Liver (tissue), 9 donors: Measurements from ENCODE around the gene MYH14. TPM values are rescaled to one million over a fixed set of nuclear protein-coding genes. Genes with fewer than 3 reads are reported as not detected.

ENCODE experiments used
- DNase-seq: peaks from one replicate; pipeline ENCODE4 v3.0.0-alpha.2; 2017; ENCODE audit warnings: low spot score
- H3K27ac ChIP-seq, 2 donors: one replicate each; pipeline ENCODE4 v1.7.0; 2013; ENCODE audit warnings: inconsistent platforms in 2 of 2, low read length in 2 of 2, control low read depth in 1 of 2, low read depth in 1 of 2, mild to moderate bottlenecking in 1 of 2
- H3K27me3 ChIP-seq, 4 donors: one replicate each; pipeline versions ENCODE4 v1.6.1 to v1.7.0; 2013; ENCODE audit warnings: low read length in 3 of 4, inconsistent platforms in 1 of 4, mild to moderate bottlenecking in 1 of 4, moderate library complexity in 1 of 4; ENCODE audit not compliant: control insufficient read depth in 4 of 4, insufficient read depth in 4 of 4
- H3K36me3 ChIP-seq, 4 donors: one replicate each; pipeline versions ENCODE4 v1.6.1 to v1.7.0; 2013; ENCODE audit warnings: low read length in 3 of 4, mild to moderate bottlenecking in 3 of 4, low read depth in 1 of 4, moderate library complexity in 1 of 4; ENCODE audit not compliant: control insufficient read depth in 4 of 4, insufficient read depth in 3 of 4
- H3K4me1 ChIP-seq, 4 donors: one replicate each; pipeline versions ENCODE4 v1.6.1 to v1.7.0; 2013; ENCODE audit warnings: low read length in 3 of 4, mild to moderate bottlenecking in 3 of 4, moderate library complexity in 1 of 4; ENCODE audit not compliant: control insufficient read depth in 4 of 4, insufficient read depth in 4 of 4
- H3K4me3 ChIP-seq, 3 donors: one replicate each; pipeline versions ENCODE4 v1.6.1 to v1.7.0; 2013; ENCODE audit warnings: low read length in 3 of 3, control low read depth in 1 of 3, low read depth in 1 of 3, mild to moderate bottlenecking in 1 of 3
- H3K9ac ChIP-seq, 2 donors: one replicate each; pipeline ENCODE4 v1.7.0; 2013; ENCODE audit warnings: low read length in 2 of 2, mild to moderate bottlenecking in 2 of 2, moderate library complexity in 2 of 2, control low read depth in 1 of 2, low read depth in 1 of 2
- H3K9me3 ChIP-seq, 4 donors: one replicate each; pipeline versions ENCODE4 v1.6.1 to v1.7.0; 2013; ENCODE audit warnings: low read length in 3 of 4; ENCODE audit not compliant: control insufficient read depth in 4 of 4
- EGR1 ChIP-seq, 2 donors: IDR thresholded peaks; 2 replicates each; pipeline ENCODE4 v1.6.1; 2016 to 2018; ENCODE audit warnings: antibody characterized with exemption in 2 of 2, low read depth in 2 of 2
- FOXA2 ChIP-seq: IDR thresholded peaks from 2 replicates; pipeline ENCODE4 v1.6.1; 2016; ENCODE audit warnings: antibody characterized with exemption
- GABPA ChIP-seq, 2 donors: IDR thresholded peaks in 1 of 2; conservative IDR thresholded peaks in 1 of 2; 2 replicates each; pipeline ENCODE4 v1.6.1; 2016; ENCODE audit warnings: antibody characterized with exemption in 2 of 2, mild to moderate bottlenecking in 1 of 2, moderate library complexity in 1 of 2
- HNF4A ChIP-seq, 2 donors: conservative IDR thresholded peaks; 2 replicates each; pipeline ENCODE4 v1.6.1; 2016; ENCODE audit warnings: antibody characterized with exemption in 2 of 2, mild to moderate bottlenecking in 2 of 2
- JUND ChIP-seq, 2 donors: IDR thresholded peaks; 2 replicates each; pipeline ENCODE4 v1.6.1; 2016; ENCODE audit warnings: antibody characterized with exemption in 2 of 2
- NR2F2 ChIP-seq: IDR thresholded peaks from 2 replicates; pipeline ENCODE4 v1.6.1; 2016; ENCODE audit warnings: antibody characterized with exemption
- RXRA ChIP-seq, 2 donors: IDR thresholded peaks; 2 replicates each; pipeline ENCODE4 v1.6.1; 2017 to 2018; ENCODE audit warnings: antibody characterized with exemption in 2 of 2, mild to moderate bottlenecking in 1 of 2
- SP1 ChIP-seq: IDR thresholded peaks from 2 replicates; pipeline ENCODE4 v1.6.1; 2018; ENCODE audit warnings: antibody characterized with exemption, mild to moderate bottlenecking
- TAF1 ChIP-seq: conservative IDR thresholded peaks from 2 replicates; pipeline ENCODE4 v1.6.1; 2016; ENCODE audit warnings: antibody characterized with exemption, mild to moderate bottlenecking
- YY1 ChIP-seq: IDR thresholded peaks from 2 replicates; pipeline ENCODE4 v1.6.1; 2016; ENCODE audit warnings: antibody characterized with exemption, mild to moderate bottlenecking
- WGBS: extraction: QIAGEN DNeasy Blood & Tissue Kit; methylation state at CpG from one replicate; pipeline ENCODE4 v1.1.7; 2013; 5-methylcytosine and 5-hydroxymethylcytosine counted together
- polyA plus RNA-seq, 2 donors: library from polyadenylated mRNA; stranded (reverse) in 1 of 2; unstranded in 1 of 2; fragments of 200-250 nt in 1 of 2; fragments of >200 nt in 1 of 2; fragmentation: Nextera tagmentation in 1 of 2; extraction: Ambion mirVana in 1 of 2; gene quantifications; one replicate each; pipeline versions ENCODE4 v1.2.1 to v1.2.3, GENCODE V29; 2013 to 2015
- total RNA-seq, 2 donors: library from RNA; depleted of rRNA; stranded (reverse); fragments of >200 nt; gene quantifications; one replicate each; pipeline ENCODE4 v1.2.3, GENCODE V29; 2014
- TF ChIP-seq, protein P1 (sequence below): fragments of 150-350 bp; IDR thresholded peaks from 2 replicates; pipeline ENCODE4 v1.5.1; 2017; ENCODE audit warnings: improper control_type of control experiment, low read depth, low read length; ENCODE audit not compliant: missing input control
- TF ChIP-seq, protein P2 (sequence below): IDR thresholded peaks from 2 replicates; pipeline ENCODE4 v1.6.1; 2016; ENCODE audit warnings: antibody characterized with exemption, mild to moderate bottlenecking
- TF ChIP-seq, protein P3 (sequence below): IDR thresholded peaks from 2 replicates; pipeline ENCODE4 v1.6.1; 2016; ENCODE audit warnings: antibody characterized with exemption
- TF ChIP-seq, protein P4 (sequence below): IDR thresholded peaks from 2 replicates; pipeline ENCODE4 v1.6.1; 2016; ENCODE audit warnings: antibody characterized with exemption
- TF ChIP-seq, protein P5 (sequence below): IDR thresholded peaks from 2 replicates; pipeline ENCODE4 v1.6.1; 2016; ENCODE audit warnings: antibody characterized with exemption
- donor health status: healthy.
- donor health status: healthy.
- donor health status: healthy.
- donor health status: healthy.
- donor health status: healthy.

The MYH14 gene
- total and polyA plus RNA-seq, 4 donors: 12.4 to 37.5 (median 25.5) TPM

DNA sequence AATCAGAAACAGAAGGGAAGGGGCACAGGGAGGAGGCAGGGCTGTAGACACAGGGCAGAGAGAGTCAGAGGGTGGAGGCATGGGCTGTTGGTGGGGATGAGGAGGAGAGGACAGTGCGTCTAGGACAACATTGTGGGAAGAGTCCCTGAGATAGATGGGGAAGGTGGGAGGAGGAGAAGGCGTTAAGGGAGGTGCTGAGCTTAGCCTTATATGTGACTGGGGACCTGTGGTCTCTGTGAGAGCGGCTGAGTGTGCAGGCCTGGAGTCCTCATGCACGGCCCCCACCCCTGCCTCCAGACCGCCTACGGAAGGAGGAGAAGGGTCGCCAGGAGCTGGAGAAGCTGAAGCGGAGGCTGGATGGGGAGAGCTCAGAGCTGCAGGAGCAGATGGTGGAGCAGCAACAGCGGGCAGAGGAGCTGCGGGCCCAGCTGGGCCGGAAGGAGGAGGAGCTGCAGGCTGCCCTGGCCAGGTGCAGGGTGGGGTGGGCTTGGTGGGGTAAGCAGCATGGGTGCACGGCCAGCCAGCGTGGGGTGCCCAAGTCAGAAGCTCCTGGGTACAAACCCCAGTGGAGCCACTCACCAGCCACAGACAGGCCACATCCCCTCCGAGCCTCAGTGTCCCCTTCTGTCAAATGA lies 69.0 kb downstream of the MYH14 start:
- H3K27ac ChIP-seq: no peak overlapping the region
- no peak overlapping the region for H3K9ac ChIP-seq
- no peaks in the 10 kb centered on the region for H3K9me3 ChIP-seq
- no peaks in the 10 kb centered on the region for H3K27me3 ChIP-seq
- no peaks in the 10 kb centered on the region for H3K4me1 ChIP-seq
- no peak for DNase-seq
- WGBS: 92% methylated on average over 14 of the region's 14 CpGs
- H3K4me3 ChIP-seq: no peak overlapping the region
- peaks cover 10 to 59% (median 19%) of the 10 kb centered on the region in 4 donors for H3K36me3 ChIP-seq
- TF ChIP-seq, protein P1, sequence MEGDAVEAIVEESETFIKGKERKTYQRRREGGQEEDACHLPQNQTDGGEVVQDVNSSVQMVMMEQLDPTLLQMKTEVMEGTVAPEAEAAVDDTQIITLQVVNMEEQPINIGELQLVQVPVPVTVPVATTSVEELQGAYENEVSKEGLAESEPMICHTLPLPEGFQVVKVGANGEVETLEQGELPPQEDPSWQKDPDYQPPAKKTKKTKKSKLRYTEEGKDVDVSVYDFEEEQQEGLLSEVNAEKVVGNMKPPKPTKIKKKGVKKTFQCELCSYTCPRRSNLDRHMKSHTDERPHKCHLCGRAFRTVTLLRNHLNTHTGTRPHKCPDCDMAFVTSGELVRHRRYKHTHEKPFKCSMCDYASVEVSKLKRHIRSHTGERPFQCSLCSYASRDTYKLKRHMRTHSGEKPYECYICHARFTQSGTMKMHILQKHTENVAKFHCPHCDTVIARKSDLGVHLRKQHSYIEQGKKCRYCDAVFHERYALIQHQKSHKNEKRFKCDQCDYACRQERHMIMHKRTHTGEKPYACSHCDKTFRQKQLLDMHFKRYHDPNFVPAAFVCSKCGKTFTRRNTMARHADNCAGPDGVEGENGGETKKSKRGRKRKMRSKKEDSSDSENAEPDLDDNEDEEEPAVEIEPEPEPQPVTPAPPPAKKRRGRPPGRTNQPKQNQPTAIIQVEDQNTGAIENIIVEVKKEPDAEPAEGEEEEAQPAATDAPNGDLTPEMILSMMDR: no peak
- TF ChIP-seq, protein P2, sequence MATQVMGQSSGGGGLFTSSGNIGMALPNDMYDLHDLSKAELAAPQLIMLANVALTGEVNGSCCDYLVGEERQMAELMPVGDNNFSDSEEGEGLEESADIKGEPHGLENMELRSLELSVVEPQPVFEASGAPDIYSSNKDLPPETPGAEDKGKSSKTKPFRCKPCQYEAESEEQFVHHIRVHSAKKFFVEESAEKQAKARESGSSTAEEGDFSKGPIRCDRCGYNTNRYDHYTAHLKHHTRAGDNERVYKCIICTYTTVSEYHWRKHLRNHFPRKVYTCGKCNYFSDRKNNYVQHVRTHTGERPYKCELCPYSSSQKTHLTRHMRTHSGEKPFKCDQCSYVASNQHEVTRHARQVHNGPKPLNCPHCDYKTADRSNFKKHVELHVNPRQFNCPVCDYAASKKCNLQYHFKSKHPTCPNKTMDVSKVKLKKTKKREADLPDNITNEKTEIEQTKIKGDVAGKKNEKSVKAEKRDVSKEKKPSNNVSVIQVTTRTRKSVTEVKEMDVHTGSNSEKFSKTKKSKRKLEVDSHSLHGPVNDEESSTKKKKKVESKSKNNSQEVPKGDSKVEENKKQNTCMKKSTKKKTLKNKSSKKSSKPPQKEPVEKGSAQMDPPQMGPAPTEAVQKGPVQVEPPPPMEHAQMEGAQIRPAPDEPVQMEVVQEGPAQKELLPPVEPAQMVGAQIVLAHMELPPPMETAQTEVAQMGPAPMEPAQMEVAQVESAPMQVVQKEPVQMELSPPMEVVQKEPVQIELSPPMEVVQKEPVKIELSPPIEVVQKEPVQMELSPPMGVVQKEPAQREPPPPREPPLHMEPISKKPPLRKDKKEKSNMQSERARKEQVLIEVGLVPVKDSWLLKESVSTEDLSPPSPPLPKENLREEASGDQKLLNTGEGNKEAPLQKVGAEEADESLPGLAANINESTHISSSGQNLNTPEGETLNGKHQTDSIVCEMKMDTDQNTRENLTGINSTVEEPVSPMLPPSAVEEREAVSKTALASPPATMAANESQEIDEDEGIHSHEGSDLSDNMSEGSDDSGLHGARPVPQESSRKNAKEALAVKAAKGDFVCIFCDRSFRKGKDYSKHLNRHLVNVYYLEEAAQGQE: no peak
- TF ChIP-seq SP1: no peak
- TF ChIP-seq, protein P3, sequence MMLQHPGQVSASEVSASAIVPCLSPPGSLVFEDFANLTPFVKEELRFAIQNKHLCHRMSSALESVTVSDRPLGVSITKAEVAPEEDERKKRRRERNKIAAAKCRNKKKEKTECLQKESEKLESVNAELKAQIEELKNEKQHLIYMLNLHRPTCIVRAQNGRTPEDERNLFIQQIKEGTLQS: no peak
- TF ChIP-seq YY1: no peak
- no peak for TF ChIP-seq FOXA2
- no peak for TF ChIP-seq GABPA (IDR thresholded peaks at IDR 0.05 in 1 of 2, conservative IDR thresholded peaks at IDR 0.05 in 1 of 2)
- TF ChIP-seq RXRA (IDR thresholded peaks at IDR 0.05): no peak
- TF ChIP-seq, protein P4, sequence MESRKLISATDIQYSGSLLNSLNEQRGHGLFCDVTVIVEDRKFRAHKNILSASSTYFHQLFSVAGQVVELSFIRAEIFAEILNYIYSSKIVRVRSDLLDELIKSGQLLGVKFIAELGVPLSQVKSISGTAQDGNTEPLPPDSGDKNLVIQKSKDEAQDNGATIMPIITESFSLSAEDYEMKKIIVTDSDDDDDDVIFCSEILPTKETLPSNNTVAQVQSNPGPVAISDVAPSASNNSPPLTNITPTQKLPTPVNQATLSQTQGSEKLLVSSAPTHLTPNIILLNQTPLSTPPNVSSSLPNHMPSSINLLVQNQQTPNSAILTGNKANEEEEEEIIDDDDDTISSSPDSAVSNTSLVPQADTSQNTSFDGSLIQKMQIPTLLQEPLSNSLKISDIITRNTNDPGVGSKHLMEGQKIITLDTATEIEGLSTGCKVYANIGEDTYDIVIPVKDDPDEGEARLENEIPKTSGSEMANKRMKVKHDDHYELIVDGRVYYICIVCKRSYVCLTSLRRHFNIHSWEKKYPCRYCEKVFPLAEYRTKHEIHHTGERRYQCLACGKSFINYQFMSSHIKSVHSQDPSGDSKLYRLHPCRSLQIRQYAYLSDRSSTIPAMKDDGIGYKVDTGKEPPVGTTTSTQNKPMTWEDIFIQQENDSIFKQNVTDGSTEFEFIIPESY: no peak
- TF ChIP-seq HNF4A (conservative IDR thresholded peaks at IDR 0.05): no peak
- no peak for TF ChIP-seq NR2F2
- no peak for TF ChIP-seq EGR1 (IDR thresholded peaks at IDR 0.05; ENCODE audit: low read depth in 2 of 2)
- TF ChIP-seq TAF1: no peak
- no peak for TF ChIP-seq JUND (IDR thresholded peaks at IDR 0.05)
- TF ChIP-seq, protein P5, sequence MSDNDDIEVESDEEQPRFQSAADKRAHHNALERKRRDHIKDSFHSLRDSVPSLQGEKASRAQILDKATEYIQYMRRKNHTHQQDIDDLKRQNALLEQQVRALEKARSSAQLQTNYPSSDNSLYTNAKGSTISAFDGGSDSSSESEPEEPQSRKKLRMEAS: no peak

DNA sequence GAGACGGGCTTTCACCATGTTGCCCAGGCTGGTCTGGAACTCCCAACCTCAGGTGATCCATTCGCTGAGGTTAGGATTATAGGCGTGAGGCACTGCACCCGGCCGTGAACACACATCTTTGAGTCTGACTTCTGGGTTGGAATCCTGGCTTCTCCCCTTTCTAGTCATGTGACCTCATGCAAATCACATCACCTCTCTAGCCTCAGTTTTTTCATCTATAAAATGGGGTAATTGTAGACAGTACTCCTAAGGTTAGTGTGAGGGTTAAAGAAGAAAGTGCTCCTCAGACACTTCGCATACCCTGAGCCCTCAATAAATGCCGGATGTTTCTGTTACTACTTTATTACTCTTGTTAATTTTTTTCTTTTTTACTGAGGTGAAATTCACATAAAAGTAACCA lies 70.4 kb downstream of the MYH14 start:
- Histone ChIP-seq H3K27me3 (no peaks in the 10 kb centered on the region), H3K9ac (no peak overlapping the region), H3K27ac (no peak overlapping the region), H3K4me3 (no peak overlapping the region), H3K36me3 (peaks cover 12 to 52% (median 18%) of the 10 kb centered on the region in 4 donors), H3K4me1 (no peaks in the 10 kb centered on the region), H3K9me3 (no peaks in the 10 kb centered on the region)
- TF ChIP-seq GABPA (IDR thresholded peaks at IDR 0.05 in 1 of 2, conservative IDR thresholded peaks at IDR 0.05 in 1 of 2) (no peak), TAF1 (no peak), FOXA2 (no peak)
- TF ChIP-seq, protein P4: no peak
- 95% methylated on average over 7 of the region's 7 CpGs for WGBS
- no peak for DNase-seq
